GM18867 (cell line): Measurements from ENCODE around the gene LCA5.
"Not testable (repeated sequence)": the region's sequence is repeated elsewhere in the genome, so short reads cannot be mapped to it uniquely, and the experiment has no call there.

ENCODE experiments used
- ATAC-seq: cut with Tn5 transposase; IDR thresholded peaks from one replicate; pipeline ENCODE4 v1.9.1; 2021; ENCODE audit warnings: mild to moderate bottlenecking, moderate library complexity; ENCODE audit not compliant: unreplicated experiment

LCA5 gene

GRCh38 chr6:79538106-79538971, 1.1 kb upstream of the LCA5 start:
- ATAC-seq = no peak

GRCh38 chr6:79536585-79536953, 661 bp downstream of the LCA5 start:
- ATAC-seq = no peak

GRCh38 chr6:79529567-79529966, 7.7 kb downstream of the LCA5 start:
- not testable (repeated sequence) for ATAC-seq

- ATAC-seq = no peak
These were observed 10.3 kb downstream of the LCA5 start for GRCh38 chr6:79526897-79527296.

- ATAC-seq = no peak
These were observed 11.7 kb downstream of the LCA5 start for GRCh38 chr6:79525272-79526100.

GRCh38 chr6:79524065-79524464, 13.2 kb downstream of the LCA5 start:
- no peak for ATAC-seq

GRCh38 chr6:79522609-79523008, 14.6 kb downstream of the LCA5 start:
- no peak for ATAC-seq

- ATAC-seq = no peak
These were observed 16.7 kb downstream of the LCA5 start for GRCh38 chr6:79520534-79520933.

GRCh38 chr6:79518842-79519241, 18.4 kb downstream of the LCA5 start:
- no peak for ATAC-seq

GRCh38 chr6:79515436-79515835, 21.8 kb downstream of the LCA5 start:
- ATAC-seq = no peak

GRCh38 chr6:79513111-79513510, 24.1 kb downstream of the LCA5 start:
- no peak for ATAC-seq

- no peak for ATAC-seq
These were observed 25.2 kb downstream of the LCA5 start for GRCh38 chr6:79512014-79512413.

GRCh38 chr6:79510707-79511106, 26.5 kb downstream of the LCA5 start:
- no peak for ATAC-seq

GRCh38 chr6:79506251-79506650, 31.0 kb downstream of the LCA5 start:
- ATAC-seq = no peak

- no peak for ATAC-seq
These were observed 32.9 kb downstream of the LCA5 start for GRCh38 chr6:79504372-79504771.

GRCh38 chr6:79498842-79499241, 38.4 kb downstream of the LCA5 start:
- ATAC-seq = no peak

- ATAC-seq = no peak
These were observed 42.0 kb downstream of the LCA5 start for GRCh38 chr6:79495246-79495645.

- no peak for ATAC-seq
These were observed 42.4 kb downstream of the LCA5 start for GRCh38 chr6:79494841-79495240.

- no peak for ATAC-seq
These were observed 66.5 kb downstream of the LCA5 start for GRCh38 chr6:79470728-79471127.

- ATAC-seq = no peak
These were observed 67.6 kb downstream of the LCA5 start for GRCh38 chr6:79469376-79470246.

- ATAC-seq = no peak
These were observed 68.6 kb downstream of the LCA5 start for GRCh38 chr6:79468587-79468986.
